ENCODE data around the gene CIRBP.
A peak's percentile ranks its signal among the peaks of the same experiment; 100 is the strongest.

CIRBP gene

GRCh38 chr19:1263188-1263587, 5.9 kb upstream of the CIRBP start:
- no peaks in the 10 kb centered on the region for H3K36me3 ChIP-seq (ENCODE audit: control insufficient read depth, insufficient read depth, low read length)
- H3K4me3 ChIP-seq (ENCODE audit: insufficient read depth, low read depth, low read length) = no peak overlapping the region
- no peaks in the 10 kb centered on the region for H3K9me3 ChIP-seq (ENCODE audit: control insufficient read depth, low read length)
- no peak overlapping the region for H3K27ac ChIP-seq (ENCODE audit: insufficient read depth, low read depth, low read length, poor library complexity, severe bottlenecking)
- 69% methylated on average over 5 of the region's 5 CpGs for WGBS, 2 experiments
- H3K4me1 ChIP-seq (ENCODE audit: control insufficient read depth, insufficient read depth, low read length) = peaks cover 67% of the 10 kb centered on the region
- H3K27me3 ChIP-seq (ENCODE audit: control insufficient read depth, insufficient read depth, low read length, poor library complexity, severe bottlenecking) = peaks cover 13% of the 10 kb centered on the region

DNA sequence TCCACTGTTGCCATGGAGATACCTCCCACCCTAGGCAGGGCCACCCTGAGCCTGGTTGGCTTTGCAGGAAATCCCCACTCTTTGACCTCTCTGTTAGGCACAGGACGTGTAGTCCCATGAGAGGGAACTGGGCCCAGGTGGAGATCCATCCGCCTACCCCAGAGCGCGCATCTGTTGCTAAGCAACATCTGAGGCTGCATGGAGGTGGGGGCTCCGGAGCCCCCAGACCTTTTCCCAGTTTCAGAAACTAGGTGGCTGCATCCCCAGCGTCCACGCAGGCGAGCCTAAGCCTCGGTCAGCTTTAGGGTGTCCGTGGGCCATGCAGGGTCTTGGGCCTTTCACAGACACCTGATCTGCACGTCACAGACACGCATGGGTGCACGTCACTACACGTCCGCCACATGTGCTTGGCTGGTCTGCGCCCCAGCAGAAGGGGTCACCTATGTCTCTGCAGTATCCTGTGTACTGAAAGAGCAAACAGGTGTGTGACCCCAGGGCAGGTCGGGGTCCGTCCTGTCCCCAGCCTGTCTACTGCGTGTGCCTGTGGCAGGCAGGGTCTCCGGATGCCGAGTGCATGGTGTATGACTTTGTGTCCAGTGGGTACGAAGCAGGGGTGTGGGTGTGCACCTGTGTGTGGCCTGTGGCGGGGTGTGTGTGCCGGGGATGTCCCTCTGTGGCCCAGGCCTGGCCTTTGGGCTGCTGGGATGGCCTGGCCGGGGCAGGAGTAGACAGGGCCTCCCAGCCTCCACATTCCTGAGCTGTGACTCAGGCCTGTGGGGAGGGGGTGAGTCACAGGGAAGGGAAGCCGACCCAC, 4.1 kb upstream of the CIRBP start:
- Histone ChIP-seq H3K27ac (ENCODE audit: insufficient read depth, low read depth, low read length, poor library complexity, severe bottlenecking) (peak overlapping the region; percentile 77), H3K27me3 (ENCODE audit: control insufficient read depth, insufficient read depth, low read length, poor library complexity, severe bottlenecking) (peaks cover 16% of the 10 kb centered on the region), H3K4me3 (ENCODE audit: insufficient read depth, low read depth, low read length) (no peak overlapping the region), H3K9me3 (ENCODE audit: control insufficient read depth, low read length) (no peaks in the 10 kb centered on the region), H3K4me1 (ENCODE audit: control insufficient read depth, insufficient read depth, low read length) (peaks cover 61% of the 10 kb centered on the region), H3K36me3 (ENCODE audit: control insufficient read depth, insufficient read depth, low read length) (no peaks in the 10 kb centered on the region)
- 66 to 68% methylated on average over 26 of the region's 26 CpGs for WGBS, 2 experiments

DNA sequence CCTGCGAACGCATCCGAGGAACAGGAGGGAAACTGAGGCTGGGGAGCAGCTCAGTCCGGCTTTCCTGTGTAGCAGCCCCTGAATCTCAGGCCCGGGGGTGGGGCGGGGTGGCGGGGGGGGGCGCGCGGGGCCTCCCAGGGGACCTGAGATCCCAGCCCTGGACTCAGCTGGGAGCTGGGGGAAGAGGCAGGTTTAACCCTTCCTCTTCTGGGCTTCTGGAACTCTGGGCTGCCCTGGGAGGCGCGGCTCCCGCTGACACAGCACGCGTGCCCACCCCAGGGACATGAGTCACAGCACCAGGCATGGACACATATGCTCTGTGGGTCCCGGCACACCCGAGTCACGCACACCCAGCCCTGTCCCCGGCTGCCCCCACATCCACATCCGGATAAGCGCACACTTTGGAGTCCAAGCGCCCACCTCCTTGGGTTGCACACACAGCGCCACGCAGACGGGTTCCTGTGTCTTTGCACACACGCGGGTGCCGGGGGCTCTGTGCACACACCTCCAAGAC, 3.5 kb upstream of the CIRBP start:
- WGBS, 2 experiments = 6% methylated on average over 28 of the region's 28 CpGs
- Histone ChIP-seq H3K27me3 (ENCODE audit: control insufficient read depth, insufficient read depth, low read length, poor library complexity, severe bottlenecking) (peaks cover 16% of the 10 kb centered on the region), H3K36me3 (ENCODE audit: control insufficient read depth, insufficient read depth, low read length) (no peaks in the 10 kb centered on the region), H3K9me3 (ENCODE audit: control insufficient read depth, low read length) (no peaks in the 10 kb centered on the region), H3K4me1 (ENCODE audit: control insufficient read depth, insufficient read depth, low read length) (peaks cover 61% of the 10 kb centered on the region), H3K4me3 (ENCODE audit: insufficient read depth, low read depth, low read length) (peak overlapping the region; percentile 58), H3K27ac (ENCODE audit: insufficient read depth, low read depth, low read length, poor library complexity, severe bottlenecking) (peak overlapping the region; percentile 28)

- peaks cover 16% of the 10 kb centered on the region for H3K27me3 ChIP-seq (ENCODE audit: control insufficient read depth, insufficient read depth, low read length, poor library complexity, severe bottlenecking)
- H3K4me1 ChIP-seq (ENCODE audit: control insufficient read depth, insufficient read depth, low read length) = peaks cover 66% of the 10 kb centered on the region
- H3K27ac ChIP-seq (ENCODE audit: insufficient read depth, low read depth, low read length, poor library complexity, severe bottlenecking) = peak overlapping the region; percentile 66
- peak overlapping the region; percentile 58 for H3K4me3 ChIP-seq (ENCODE audit: insufficient read depth, low read depth, low read length)
- 1 to 2% methylated on average over 84 of the region's 84 CpGs for WGBS, 2 experiments
- no peaks in the 10 kb centered on the region for H3K9me3 ChIP-seq (ENCODE audit: control insufficient read depth, low read length)
- peaks cover 2% of the 10 kb centered on the region for H3K36me3 ChIP-seq (ENCODE audit: control insufficient read depth, insufficient read depth, low read length)
Observed at GRCh38 chr19:1266129-1266915, 2.8 kb upstream of the CIRBP start.

DNA sequence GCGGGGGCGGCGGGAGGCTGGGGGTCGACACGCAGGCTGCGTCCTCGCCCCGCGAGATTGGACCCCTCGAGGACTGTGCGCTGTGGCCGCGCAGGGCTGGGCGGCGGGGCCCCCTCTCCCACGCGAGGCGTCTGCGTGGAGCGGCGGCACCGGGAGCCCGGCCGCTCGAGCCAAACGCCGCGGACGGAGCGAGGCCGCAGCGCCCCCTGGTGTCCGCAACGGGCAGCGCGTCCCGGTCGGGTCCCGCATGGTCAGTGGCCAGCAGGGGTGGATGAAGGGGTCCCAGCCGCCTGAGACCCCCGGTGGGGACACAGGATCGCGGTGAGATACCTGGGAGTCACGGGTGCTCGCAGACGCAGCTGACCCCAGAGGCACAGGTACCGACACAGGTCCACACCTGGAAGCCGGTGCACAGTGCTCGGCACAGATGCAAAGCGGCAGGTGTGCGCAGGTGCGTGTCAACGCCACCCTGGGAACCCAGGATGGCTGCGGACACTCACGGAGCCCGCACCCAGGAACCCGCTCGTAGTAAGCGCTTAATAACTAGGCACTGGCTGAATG, 2.1 kb upstream of the CIRBP start:
- Histone ChIP-seq H3K4me3 (ENCODE audit: insufficient read depth, low read depth, low read length) (peak overlapping the region; percentile 58), H3K27me3 (ENCODE audit: control insufficient read depth, insufficient read depth, low read length, poor library complexity, severe bottlenecking) (peaks cover 16% of the 10 kb centered on the region), H3K4me1 (ENCODE audit: control insufficient read depth, insufficient read depth, low read length) (peaks cover 61% of the 10 kb centered on the region), H3K9me3 (ENCODE audit: control insufficient read depth, low read length) (no peaks in the 10 kb centered on the region), H3K36me3 (ENCODE audit: control insufficient read depth, insufficient read depth, low read length) (peaks cover 9% of the 10 kb centered on the region), H3K27ac (ENCODE audit: insufficient read depth, low read depth, low read length, poor library complexity, severe bottlenecking) (peak overlapping the region; percentile 66)
- WGBS, 2 experiments = 2% methylated on average over 59 of the region's 59 CpGs

DNA sequence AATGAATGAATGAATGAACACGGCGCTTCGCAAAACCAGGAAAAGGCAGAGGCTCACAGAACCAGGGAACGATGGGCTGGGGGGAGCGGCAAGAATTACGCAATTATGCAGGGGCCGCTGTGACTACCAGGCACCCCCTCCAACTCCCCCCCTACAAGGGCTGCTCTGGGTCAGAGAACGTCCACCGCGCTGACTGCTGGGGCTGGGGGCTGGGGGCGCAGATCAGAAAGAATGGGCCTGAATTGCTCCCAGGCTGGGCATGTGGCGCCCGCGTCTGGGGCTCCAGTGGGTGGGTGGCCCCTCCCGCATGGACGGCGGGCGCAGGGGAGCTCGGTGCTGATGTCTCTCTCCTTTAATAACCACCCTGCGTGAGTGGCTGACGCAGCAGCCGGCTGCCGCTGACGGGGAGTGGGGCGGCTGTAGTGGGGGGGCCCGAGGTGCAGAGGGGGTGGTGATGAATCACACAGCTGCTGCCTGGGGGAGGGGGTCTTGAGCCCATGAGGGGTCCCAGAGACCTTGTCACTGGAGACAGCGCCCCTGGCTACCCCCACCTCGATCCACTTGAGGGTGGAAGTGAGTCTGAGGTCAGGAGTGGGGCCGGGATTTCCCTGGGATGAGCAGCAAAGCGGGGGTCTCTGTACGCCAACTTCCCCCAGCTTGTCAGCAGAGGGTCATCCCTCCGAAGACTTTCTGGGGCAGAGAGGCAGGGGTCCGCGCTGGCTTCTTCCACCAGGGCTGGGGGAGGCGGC, 1.5 kb upstream of the CIRBP start:
- H3K27me3 ChIP-seq (ENCODE audit: control insufficient read depth, insufficient read depth, low read length, poor library complexity, severe bottlenecking) = peaks cover 16% of the 10 kb centered on the region
- 25% methylated on average over 35 of the region's 35 CpGs for WGBS, 2 experiments
- no peak overlapping the region for H3K27ac ChIP-seq (ENCODE audit: insufficient read depth, low read depth, low read length, poor library complexity, severe bottlenecking)
- H3K36me3 ChIP-seq (ENCODE audit: control insufficient read depth, insufficient read depth, low read length) = peaks cover 14% of the 10 kb centered on the region
- peak overlapping the region; percentile 58 for H3K4me3 ChIP-seq (ENCODE audit: insufficient read depth, low read depth, low read length)
- H3K9me3 ChIP-seq (ENCODE audit: control insufficient read depth, low read length) = no peaks in the 10 kb centered on the region
- peaks cover 55% of the 10 kb centered on the region for H3K4me1 ChIP-seq (ENCODE audit: control insufficient read depth, insufficient read depth, low read length)

GRCh38 chr19:1268226-1269064, 687 bp upstream of the CIRBP start:
- peaks cover 22% of the 10 kb centered on the region for H3K36me3 ChIP-seq (ENCODE audit: control insufficient read depth, insufficient read depth, low read length)
- H3K4me3 ChIP-seq (ENCODE audit: insufficient read depth, low read depth, low read length) = peak overlapping the region; percentile 58
- H3K27ac ChIP-seq (ENCODE audit: insufficient read depth, low read depth, low read length, poor library complexity, severe bottlenecking) = no peak overlapping the region
- H3K27me3 ChIP-seq (ENCODE audit: control insufficient read depth, insufficient read depth, low read length, poor library complexity, severe bottlenecking) = peaks cover 16% of the 10 kb centered on the region
- WGBS, 2 experiments = 63 to 65% methylated on average over 40 of the region's 40 CpGs
- H3K4me1 ChIP-seq (ENCODE audit: control insufficient read depth, insufficient read depth, low read length) = peaks cover 55% of the 10 kb centered on the region
- H3K9me3 ChIP-seq (ENCODE audit: control insufficient read depth, low read length) = no peaks in the 10 kb centered on the region

- Histone ChIP-seq H3K36me3 (ENCODE audit: control insufficient read depth, insufficient read depth, low read length) (peaks cover 31% of the 10 kb centered on the region), H3K9me3 (ENCODE audit: control insufficient read depth, low read length) (no peaks in the 10 kb centered on the region), H3K4me3 (ENCODE audit: insufficient read depth, low read depth, low read length) (peak overlapping the region; percentile 68), H3K27ac (ENCODE audit: insufficient read depth, low read depth, low read length, poor library complexity, severe bottlenecking) (peak overlapping the region; percentile 97), H3K4me1 (ENCODE audit: control insufficient read depth, insufficient read depth, low read length) (peaks cover 51% of the 10 kb centered on the region), H3K27me3 (ENCODE audit: control insufficient read depth, insufficient read depth, low read length, poor library complexity, severe bottlenecking) (peaks cover 16% of the 10 kb centered on the region)
- 1% methylated on average over 64 of the region's 64 CpGs for WGBS, 2 experiments
Observed at GRCh38 chr19:1269478-1270212, 513 bp downstream of the CIRBP start.

Data from ectodermal cell (in vitro differentiated cells).